Subcutaneous adipose tissue (tissue), 4 donors: ENCODE measurements around the gene SLC6A8. TPM values are rescaled to one million over a fixed set of nuclear protein-coding genes. Genes with fewer than 3 reads are reported as not detected.

Experiments
- total RNA-seq, 4 donors: library from RNA; depleted of rRNA; stranded (reverse); fragments of >200 nt; gene quantifications; one replicate each; pipeline ENCODE4 v1.1.0, GENCODE V29; 2016
- TF ChIP-seq, protein P1 (sequence below): fragments of 450-650 bp; IDR thresholded peaks from one replicate; pipeline ENCODE4 v1.5.1; 2016; ENCODE audit warnings: low read depth, mild to moderate bottlenecking, control low read depth, antibody characterized with exemption, moderate library complexity

The SLC6A8 gene
- total RNA-seq, 4 donors from 2014 or later = 20.2 to 98.0 (median 30.6) TPM

DNA sequence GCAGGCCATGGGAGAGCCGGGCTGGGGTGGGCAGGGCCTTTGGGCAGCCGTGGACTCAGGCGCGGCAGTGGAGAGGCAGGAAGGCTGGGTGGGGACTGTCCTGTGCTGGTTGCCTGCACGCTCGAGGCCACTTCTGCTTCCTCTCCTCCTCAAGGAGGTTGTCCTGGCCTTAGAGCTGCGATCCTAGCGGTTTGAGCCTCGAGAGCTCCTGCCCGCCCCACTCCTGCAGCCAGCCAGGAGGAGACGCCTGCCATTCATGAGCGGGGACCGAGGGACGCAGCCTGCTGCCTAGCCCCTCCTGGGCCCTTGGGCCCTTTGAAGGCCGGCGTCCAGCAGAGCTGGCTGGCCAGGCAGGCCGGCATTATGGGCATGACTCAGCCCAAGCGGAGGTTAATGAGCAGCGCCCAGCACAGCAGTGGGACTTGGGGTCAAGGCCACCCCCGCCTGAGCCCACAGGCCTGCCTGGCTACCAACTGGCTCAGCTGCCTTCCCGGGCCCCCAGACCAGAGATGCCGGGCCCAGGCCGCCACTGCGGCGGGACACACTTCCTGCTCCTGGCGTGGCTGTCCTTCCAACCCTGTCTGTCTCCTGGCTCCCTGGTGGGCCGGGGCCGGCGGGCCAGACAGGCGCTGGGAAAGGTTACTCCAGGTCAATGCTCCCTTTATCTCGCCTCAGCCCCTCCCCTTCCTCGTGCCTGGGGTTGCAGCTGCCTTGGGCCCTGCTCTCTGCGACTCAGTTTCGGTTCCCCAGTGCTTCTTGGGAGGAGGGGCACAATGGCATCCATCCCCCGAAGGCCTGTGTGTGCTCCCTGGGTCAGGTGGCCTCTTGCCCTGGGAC is 38.8 kb downstream of the SLC6A8 start:
- TF ChIP-seq, protein P1, sequence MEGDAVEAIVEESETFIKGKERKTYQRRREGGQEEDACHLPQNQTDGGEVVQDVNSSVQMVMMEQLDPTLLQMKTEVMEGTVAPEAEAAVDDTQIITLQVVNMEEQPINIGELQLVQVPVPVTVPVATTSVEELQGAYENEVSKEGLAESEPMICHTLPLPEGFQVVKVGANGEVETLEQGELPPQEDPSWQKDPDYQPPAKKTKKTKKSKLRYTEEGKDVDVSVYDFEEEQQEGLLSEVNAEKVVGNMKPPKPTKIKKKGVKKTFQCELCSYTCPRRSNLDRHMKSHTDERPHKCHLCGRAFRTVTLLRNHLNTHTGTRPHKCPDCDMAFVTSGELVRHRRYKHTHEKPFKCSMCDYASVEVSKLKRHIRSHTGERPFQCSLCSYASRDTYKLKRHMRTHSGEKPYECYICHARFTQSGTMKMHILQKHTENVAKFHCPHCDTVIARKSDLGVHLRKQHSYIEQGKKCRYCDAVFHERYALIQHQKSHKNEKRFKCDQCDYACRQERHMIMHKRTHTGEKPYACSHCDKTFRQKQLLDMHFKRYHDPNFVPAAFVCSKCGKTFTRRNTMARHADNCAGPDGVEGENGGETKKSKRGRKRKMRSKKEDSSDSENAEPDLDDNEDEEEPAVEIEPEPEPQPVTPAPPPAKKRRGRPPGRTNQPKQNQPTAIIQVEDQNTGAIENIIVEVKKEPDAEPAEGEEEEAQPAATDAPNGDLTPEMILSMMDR = no peak

DNA sequence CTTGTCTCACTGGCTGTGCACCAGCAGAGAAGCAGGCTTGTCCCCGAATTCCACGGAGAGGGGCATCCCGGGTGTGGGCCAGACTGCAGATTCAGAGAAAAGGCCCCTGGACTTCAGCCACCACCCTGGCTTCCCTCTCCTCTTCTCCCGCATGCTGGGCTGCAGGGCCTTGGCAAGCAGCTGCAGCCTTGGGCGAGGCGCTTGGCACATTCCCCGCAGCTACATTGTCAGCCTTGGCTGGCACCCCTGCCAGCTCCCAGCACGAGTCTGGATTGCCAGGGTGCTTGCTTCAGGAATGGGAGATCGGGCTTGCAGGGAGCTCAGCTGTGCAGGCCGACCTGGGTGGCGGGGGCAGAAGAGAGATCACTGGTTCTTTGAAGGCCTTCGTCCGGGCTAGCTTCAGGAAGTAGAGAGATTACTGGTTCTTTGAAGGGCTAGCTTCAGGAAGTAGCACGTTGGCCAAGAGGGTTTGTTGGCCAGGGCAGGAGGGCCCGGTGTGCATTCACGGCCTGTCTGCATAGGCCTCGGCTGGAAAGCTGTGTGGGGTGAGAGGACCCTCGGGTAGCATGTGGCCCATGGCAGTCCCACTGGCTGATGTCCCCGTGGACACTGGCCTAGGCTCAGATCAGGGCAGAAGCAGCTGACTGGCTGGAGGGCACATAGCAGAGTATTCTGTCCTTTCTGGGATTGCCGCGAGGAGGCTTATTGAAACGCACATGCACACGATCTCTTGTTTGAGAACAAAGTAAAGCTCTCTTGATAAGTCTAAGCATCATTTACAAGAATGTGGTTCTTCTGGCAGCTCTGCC is 39.6 kb downstream of the SLC6A8 start:
- TF ChIP-seq, protein P1 = no peak

DNA sequence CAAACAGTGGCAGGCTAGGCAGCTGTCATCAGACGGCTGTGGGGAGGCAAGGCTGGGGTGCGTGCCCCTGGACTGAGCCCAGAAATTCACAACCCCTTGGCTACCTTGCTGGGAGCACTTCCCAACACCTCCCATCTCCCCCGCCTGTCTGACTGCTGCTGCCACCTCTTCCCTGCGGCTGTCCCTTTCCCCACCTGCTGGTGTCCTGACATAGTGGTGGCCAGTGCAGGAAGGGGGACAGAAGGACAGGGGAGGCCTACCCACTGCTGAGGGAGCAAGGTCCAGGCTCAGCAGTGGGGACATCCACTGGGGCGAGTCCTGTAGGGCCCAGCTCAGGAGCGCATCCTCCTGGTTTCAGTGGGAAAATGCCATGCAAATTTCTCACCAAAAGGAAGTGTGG is 40.4 kb downstream of the SLC6A8 start:
- TF ChIP-seq, protein P1 = no peak

DNA sequence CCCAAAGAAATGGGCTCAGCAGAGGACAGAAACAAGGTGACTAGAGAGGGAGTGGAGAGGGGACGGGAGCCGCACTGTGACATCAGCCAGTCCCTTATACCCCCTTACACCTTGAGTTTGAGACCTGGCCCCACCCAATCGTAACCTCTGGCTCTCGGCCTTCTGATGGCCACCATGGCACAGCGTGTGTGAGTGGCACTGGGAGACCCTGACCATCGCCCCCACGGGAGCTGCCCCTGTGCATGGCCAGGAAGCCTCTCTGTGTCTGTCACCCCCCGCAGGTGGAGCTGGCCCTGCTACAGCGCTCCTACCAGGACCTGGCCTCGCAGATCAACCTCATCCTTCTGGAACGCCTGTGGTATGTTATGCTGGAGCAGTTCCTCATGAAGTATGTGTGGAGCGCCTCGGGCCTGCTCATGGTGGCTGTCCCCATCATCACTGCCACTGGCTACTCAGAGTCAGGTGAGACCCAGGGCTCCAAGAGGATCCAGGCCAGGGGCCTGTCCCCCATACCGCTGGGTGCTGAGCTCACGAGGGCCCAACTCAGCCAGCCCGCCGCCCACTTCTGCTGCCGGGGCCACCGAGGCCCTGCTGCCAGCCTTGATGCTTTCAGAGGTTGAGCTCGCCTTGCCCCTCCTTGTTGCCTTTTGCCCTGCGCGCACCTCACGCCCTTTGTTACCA is 41.4 kb downstream of the SLC6A8 start:
- TF ChIP-seq, protein P1 = no peak

DNA sequence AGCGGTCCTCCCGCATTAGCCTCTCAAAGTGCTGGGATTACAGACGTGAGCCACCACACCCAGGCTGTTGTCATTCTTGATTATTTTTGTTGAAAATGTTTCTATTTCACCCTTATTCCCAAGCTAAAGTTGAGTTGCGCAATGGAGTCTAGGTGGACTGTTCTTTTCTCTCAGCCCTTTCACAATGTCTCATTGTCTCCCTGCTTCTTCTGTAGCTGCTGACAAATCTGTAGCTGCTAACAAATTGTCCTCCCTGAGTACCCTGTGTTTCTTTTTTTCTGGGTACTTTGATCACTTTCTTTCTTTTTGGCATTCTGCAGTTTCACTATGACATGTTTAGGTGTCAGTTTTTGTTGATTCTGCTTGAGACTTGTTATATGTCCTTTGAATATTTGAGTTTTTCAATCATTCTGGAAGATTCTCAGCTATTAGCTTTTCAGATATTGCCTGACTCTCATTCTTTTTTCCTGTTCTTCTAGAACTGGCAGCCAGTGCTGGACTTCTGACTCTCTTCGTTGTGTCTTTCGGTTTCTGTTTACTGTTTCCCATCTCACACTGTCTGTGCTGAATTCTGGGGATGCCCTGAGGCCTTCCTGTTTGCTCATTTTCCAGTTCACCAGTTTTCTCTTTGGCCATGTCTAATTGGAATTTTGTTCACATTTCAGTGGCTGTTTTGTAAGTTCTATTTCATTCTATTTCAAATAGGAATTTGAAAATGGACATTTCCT is 43.6 kb downstream of the SLC6A8 start:
- TF ChIP-seq, protein P1 = no peak

DNA sequence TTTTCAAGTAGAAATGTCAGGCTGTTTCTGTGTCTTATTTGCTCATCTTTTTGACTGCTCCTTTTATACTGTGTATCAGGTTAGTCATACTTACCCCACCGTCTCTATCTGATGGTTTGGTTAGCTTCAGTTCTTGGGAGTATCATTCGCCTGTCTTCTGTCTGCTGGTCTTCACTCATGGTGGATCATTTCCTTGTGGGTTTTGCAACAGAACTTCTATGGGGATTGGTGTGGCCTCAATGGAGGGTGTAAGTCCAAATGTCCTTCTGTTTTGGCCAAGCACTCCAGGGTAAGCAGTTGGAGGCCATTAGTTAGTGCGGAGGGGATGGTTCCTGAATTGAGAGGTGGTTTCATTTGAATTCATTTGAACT is 44.1 kb downstream of the SLC6A8 start:
- TF ChIP-seq, protein P1 = no peak
